ENCODE measurements around the gene SP8. TPM values are rescaled to one million over a fixed set of nuclear protein-coding genes. Genes with fewer than 3 reads are reported as not detected.

The SP8 gene
- total RNA-seq, 4 donors from 2014 or later: not detected

DNA sequence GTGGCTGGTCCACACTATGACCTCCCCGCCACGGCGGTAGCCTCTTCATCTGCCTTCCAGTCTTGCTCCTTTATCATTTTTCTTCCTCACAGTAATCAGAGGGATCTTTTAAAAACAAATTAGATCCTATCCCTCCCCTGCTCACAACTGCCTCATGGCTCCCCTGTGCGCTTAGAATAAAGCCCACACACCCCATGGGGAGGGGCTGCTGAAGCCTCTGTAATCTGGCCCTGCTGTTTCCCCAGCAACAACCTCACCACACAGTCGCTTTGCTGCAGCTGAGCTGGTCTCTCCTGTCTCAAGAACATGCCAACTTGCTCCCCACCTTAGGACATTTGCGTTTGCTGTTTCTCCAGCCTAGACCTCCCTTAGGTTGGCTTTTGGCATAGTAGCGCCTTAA is 41.0 kb downstream of the SP8 start:
- intact Hi-C loops (cut with DNase I; ENCODE audit: low total_unique reads): no loop called here
- 85 to 90% methylated on average over 7 of the region's 7 CpGs for WGBS, 2 donors (ENCODE audit: low coverage in 1 of 2)
- H3K36me3 ChIP-seq: no peaks in the 10 kb centered on the region
- H3K9me3 ChIP-seq: no peaks in the 10 kb centered on the region
- no peak overlapping the region for H3K27ac ChIP-seq
- DNase-seq: no peak
- in situ Hi-C loops (cut with MboI; ENCODE audit: low pct_ligation_motif_present in 1 of 4, low pct_unique_long_range_greater_than_20kb in 1 of 4, low sequenced_read_pairs in 3 of 4): no loop called here
- no peak overlapping the region for H3K4me3 ChIP-seq
- no peaks in the 10 kb centered on the region for H3K4me1 ChIP-seq
- no peaks in the 10 kb centered on the region for H3K27me3 ChIP-seq
- no peak for TF ChIP-seq POLR2A (IDR thresholded peaks at IDR 0.05)
- no peak for TF ChIP-seq EP300 (IDR thresholded peaks at IDR 0.05; ENCODE audit: low read depth)
- TF ChIP-seq, protein P1, sequence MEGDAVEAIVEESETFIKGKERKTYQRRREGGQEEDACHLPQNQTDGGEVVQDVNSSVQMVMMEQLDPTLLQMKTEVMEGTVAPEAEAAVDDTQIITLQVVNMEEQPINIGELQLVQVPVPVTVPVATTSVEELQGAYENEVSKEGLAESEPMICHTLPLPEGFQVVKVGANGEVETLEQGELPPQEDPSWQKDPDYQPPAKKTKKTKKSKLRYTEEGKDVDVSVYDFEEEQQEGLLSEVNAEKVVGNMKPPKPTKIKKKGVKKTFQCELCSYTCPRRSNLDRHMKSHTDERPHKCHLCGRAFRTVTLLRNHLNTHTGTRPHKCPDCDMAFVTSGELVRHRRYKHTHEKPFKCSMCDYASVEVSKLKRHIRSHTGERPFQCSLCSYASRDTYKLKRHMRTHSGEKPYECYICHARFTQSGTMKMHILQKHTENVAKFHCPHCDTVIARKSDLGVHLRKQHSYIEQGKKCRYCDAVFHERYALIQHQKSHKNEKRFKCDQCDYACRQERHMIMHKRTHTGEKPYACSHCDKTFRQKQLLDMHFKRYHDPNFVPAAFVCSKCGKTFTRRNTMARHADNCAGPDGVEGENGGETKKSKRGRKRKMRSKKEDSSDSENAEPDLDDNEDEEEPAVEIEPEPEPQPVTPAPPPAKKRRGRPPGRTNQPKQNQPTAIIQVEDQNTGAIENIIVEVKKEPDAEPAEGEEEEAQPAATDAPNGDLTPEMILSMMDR (IDR thresholded peaks at IDR 0.05): no peak
- TF ChIP-seq POLR2AphosphoS5 (IDR thresholded peaks at IDR 0.05): no peak

DNA sequence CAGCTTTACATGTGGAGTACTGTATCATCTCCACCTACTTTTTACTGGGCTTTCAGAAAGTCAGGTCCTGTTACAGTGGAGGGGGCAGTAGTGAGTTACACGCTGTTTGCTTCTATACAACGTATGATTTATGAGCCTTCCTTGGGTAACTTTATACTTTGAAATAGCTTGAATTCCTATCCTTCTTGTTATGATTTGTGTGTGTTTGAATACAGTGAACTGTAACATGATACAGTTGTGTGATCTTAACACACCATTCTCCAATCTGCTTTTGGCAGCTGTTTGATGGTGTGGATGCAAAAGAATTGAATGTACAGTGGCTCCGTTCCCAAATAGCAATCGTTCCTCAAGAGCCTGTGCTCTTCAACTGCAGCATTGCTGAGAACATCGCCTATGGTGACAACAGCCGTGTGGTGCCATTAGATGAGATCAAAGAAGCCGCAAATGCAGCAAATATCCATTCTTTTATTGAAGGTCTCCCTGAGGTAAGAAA is 41.7 kb downstream of the SP8 start:
- 38 to 61% methylated on average over 3 to 7 of the region's 7 CpGs for WGBS, 2 donors (ENCODE audit: low coverage in 1 of 2)

DNA sequence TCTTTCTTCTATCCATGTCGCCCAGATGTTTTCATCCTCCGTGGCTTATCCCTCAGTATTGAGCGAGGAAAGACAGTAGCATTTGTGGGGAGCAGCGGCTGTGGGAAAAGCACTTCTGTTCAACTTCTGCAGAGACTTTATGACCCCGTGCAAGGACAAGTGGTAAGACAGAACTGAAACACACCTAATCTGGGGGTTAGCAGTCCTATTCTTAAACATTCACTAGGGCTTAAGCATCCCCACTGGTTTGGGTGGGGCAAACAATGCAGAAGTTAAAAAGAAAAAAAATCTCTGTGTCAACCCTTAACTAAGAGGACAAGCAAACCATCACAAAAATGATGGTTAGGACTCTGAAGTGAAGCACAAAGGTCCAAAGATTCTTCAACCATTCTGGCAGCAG is 43.8 kb downstream of the SP8 start:
- 63 to 71% methylated on average over 3 to 5 of the region's 5 CpGs for WGBS, 2 donors (ENCODE audit: low coverage in 1 of 2)
- no peaks in the 10 kb centered on the region for H3K27me3 ChIP-seq
- in situ Hi-C loops (cut with MboI; ENCODE audit: low pct_ligation_motif_present in 1 of 4, low pct_unique_long_range_greater_than_20kb in 1 of 4, low sequenced_read_pairs in 3 of 4) (no loop called here), intact Hi-C loops (cut with DNase I; ENCODE audit: low total_unique reads) (no loop called here)
- no peak overlapping the region for H3K4me3 ChIP-seq
- H3K9me3 ChIP-seq: no peaks in the 10 kb centered on the region
- H3K4me1 ChIP-seq: no peaks in the 10 kb centered on the region
- no peak overlapping the region for H3K27ac ChIP-seq
- DNase-seq: no peak
- no peaks in the 10 kb centered on the region for H3K36me3 ChIP-seq
- no peak for TF ChIP-seq POLR2A (IDR thresholded peaks at IDR 0.05)
- TF ChIP-seq, protein P1 (IDR thresholded peaks at IDR 0.05): no peak
- no peak for TF ChIP-seq POLR2AphosphoS5 (IDR thresholded peaks at IDR 0.05)
- no peak for TF ChIP-seq EP300 (IDR thresholded peaks at IDR 0.05; ENCODE audit: low read depth)

More for the DNA sequence above, 41.7 kb downstream of the SP8 start:
- Histone ChIP-seq H3K4me3 (no peak overlapping the region), H3K9me3 (no peaks in the 10 kb centered on the region), H3K27me3 (no peaks in the 10 kb centered on the region), H3K36me3 (no peaks in the 10 kb centered on the region), H3K27ac (no peak overlapping the region), H3K4me1 (no peaks in the 10 kb centered on the region)
- TF ChIP-seq POLR2A (IDR thresholded peaks at IDR 0.05) (no peak), POLR2AphosphoS5 (IDR thresholded peaks at IDR 0.05) (no peak), EP300 (IDR thresholded peaks at IDR 0.05; ENCODE audit: low read depth) (no peak)
- TF ChIP-seq, protein P1 (IDR thresholded peaks at IDR 0.05): no peak
- in situ Hi-C loops (cut with MboI; ENCODE audit: low pct_ligation_motif_present in 1 of 4, low pct_unique_long_range_greater_than_20kb in 1 of 4, low sequenced_read_pairs in 3 of 4): no loop called here
- intact Hi-C loops (cut with DNase I; ENCODE audit: low total_unique reads): no loop called here
- DNase-seq: no peak

DNA sequence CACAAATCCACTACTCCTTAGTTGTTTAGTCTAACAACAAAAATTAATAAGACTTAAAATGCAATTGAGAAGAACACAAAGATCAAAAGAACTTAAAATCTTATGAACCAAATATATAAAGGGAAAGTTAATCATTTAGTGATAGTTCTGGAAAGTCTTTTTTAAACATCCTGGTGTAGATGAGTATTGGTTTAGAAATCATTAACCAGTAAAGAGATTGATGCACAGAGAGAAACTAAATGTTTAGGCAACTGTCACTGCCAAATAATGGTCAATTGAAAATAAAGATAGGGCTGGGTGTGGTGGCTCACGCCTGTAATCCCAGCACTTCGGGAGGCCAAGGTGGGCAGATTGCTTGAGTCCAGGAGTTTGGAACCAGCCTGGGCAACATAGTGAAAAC is 44.9 kb downstream of the SP8 start:
- TF ChIP-seq POLR2AphosphoS5 (IDR thresholded peaks at IDR 0.05) (no peak), EP300 (IDR thresholded peaks at IDR 0.05; ENCODE audit: low read depth) (no peak), POLR2A (IDR thresholded peaks at IDR 0.05) (no peak)
- TF ChIP-seq, protein P1 (IDR thresholded peaks at IDR 0.05): no peak
- in situ Hi-C loops (cut with MboI; ENCODE audit: low pct_ligation_motif_present in 1 of 4, low pct_unique_long_range_greater_than_20kb in 1 of 4, low sequenced_read_pairs in 3 of 4): no loop called here
- no peak overlapping the region for H3K27ac ChIP-seq
- DNase-seq: no peak
- intact Hi-C loops (cut with DNase I; ENCODE audit: low total_unique reads): no loop called here
- H3K4me1 ChIP-seq: no peaks in the 10 kb centered on the region
- no peaks in the 10 kb centered on the region for H3K27me3 ChIP-seq
- no peak overlapping the region for H3K4me3 ChIP-seq
- H3K36me3 ChIP-seq: no peaks in the 10 kb centered on the region
- WGBS, 2 donors (ENCODE audit: low coverage in 1 of 2): 72% methylated on average over 2 of the region's 2 CpGs; no CpG with 5 or more reads in 1 of the 2 donors
- no peaks in the 10 kb centered on the region for H3K9me3 ChIP-seq

All from transverse colon (tissue), 4 donors.